COR-L47 (cell line): ENCODE results near the gene BRAT1.
"Not testable (repeated sequence)": the region's sequence is repeated elsewhere in the genome, so short reads cannot be mapped to it uniquely, and the experiment has no call there.

Experiments used
- DNase-seq: peaks from one replicate; lab custom pipeline; 2025; lab: John Stamatoyannopoulos, UW

The BRAT1 gene

DNA sequence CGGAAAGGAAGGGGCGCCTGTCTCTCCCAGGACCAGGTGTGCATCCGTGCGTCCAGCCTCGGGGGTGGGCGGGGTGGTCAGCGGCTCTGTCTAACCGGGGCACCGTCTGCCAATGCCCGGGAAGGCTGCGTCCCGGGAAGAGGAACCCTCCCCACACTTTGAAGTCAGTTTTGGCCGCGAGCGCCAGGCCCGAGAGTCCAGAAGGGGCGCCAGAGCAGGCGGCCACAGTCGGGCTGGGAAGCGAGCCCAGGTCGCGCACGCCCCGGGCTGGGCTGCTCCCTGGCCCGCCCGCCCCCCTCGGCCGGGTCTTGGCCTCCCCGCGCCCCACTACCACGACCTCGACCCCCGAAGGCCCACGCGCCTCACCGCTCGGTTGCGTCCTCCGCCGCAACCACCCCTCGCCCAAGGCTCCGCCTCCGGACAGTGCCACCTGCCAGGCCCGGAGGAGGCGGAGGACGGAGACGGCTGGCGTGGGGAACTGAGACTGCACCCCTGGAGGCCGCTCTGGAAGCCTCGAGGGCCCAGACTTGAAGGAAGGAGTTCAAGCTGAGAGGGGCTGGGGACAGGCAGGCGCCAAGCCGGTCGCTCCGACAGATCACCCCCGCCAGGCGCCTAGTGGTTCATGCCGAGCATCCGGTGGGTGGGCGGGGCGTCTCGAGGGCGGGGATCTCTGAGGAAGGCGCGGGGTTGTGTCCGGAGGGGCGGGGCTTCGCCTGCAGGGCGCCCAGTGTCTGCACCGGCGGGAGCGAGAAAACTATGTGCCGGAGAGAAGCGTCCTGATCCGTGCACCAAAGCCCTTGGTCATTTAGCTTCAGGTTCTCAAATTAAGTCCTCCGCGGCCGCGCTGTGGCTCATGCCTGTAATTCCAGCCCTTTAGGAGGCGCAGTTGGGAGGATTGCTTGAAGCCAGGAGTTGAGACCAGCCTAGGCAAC lies at the start of gene BRAT1:
BRAT1 (minus strand) TSS at position 404 of the 932 bp plus-strand sequence. CDS start 1,093 bp downstream, outside the sequence.
- peak; percentile 91 for DNase-seq

DNA sequence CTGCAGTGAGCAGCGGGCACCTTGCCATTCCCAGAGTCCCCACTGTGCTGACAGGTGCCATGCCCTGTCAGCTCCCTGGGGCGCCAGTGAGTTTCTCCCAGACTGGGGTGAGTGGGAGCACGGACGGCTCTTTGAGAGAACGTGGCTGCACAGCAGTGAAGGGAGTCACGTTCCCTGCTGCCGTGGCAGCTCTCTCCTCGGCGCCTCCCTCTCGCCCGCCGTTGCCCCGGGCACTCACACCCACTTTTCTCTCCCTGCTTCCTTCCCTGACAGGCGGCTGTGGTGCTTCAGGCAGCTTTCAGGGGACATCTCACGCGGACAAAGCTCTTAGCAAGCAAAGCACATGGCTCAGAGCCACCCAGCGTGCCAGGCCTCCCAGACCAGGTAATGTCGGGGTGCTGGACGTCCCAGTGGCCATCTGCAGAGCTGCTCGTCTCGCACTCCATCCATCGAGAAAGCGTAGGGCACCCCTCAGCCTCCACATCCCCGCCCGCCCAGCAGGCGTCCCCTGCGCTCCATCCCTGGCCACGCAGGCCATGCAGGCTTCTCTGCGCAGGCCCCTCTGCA lies 49.4 kb upstream of the BRAT1 start:
- DNase-seq, result peak; percentile 92

DNA sequence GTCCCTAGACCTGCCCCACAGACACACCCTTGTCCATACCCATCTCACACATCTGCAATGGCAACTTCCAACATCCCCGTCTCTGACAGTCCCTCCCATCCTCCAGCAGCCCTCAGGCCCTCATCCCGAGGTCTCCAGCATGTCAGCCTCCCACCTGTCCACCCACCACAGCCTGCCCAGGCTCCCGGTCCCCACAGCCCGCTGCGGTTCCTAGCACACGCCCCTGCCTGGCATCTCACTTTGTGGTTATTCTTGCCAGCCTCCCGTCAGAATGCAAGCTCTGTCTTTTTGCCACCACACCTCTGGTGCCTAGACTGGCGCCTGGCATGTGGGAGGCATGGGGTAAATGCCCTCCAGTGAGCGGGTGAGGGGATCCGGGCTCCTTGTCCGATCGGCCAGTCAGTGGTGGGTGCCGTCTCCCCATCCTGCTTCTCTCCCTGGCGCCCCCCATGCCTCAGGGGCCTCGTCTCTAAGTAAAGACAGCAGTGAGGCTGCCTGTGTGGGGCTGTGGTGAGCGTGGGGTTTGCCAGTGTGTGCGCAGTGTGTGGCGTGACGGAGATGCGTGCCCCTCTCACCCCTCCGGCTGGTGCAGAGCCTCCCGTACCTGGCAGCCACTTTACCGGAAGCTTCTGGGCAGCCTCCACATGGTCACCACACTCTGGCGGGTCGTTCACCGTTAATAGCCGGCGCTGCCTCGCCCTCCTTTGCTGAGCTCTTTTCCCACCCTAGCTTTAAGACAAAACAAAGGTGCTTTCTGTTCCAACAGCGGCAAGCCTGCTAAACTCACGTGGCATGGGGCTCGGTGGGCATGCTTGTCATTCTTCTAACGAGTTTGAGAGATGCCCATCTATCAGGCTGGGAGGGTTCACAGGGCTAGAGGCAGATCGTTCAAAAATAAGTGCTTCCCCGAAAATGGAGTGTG lies 48.0 kb upstream of the BRAT1 start:
- DNase-seq, result no peak

DNA sequence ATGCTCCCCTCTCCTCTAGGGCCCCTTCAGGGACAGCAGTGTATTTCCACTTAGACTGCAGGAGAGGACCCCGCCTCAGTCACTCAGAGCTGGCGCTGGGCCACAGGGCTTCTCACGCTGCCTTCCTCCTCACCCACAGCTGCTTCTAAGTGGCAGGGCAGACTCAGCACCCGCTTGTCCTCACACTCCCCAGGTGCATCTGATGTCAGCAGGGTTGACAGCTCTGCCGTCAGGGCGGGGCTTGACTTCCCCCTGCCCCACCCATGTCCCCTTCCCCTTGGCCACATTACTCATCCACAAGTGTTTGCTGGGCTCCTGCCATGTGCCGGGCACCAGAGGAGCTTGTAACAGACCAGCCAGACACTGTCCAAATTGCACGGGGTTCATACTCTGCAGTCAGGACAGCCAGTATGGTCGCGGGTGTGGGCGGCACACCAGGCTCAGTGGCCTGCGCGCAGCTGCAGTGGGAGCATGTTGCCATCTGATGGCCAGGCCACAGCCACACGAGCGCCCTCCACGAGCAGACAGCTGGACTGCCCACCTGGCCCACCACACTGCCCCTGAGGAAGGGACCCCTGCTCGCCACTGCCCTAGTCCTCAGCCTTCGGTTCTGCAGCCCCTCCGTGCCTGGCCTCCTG lies 47.2 kb upstream of the BRAT1 start:
- peak; percentile 42 for DNase-seq

DNA sequence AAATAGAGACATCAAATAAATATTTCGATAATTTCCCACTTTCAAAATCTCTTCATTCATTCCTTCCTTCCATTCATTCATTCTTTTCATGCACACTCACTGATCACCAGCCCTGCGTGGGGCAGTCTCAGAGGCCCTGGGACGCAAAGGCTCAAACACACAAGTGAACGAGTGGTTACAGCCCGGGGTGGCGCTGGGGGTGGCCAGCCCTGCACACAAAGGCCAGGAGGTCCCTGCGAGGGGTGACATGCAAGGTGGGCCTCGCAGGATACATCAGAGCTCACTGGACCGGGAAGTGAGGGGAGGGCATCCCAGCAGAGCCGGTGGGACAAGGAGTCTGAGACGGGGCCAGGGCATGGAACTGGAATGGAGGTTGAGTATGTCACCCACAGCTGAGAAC lies 46.6 kb upstream of the BRAT1 start:
- DNase-seq, result no peak

DNA sequence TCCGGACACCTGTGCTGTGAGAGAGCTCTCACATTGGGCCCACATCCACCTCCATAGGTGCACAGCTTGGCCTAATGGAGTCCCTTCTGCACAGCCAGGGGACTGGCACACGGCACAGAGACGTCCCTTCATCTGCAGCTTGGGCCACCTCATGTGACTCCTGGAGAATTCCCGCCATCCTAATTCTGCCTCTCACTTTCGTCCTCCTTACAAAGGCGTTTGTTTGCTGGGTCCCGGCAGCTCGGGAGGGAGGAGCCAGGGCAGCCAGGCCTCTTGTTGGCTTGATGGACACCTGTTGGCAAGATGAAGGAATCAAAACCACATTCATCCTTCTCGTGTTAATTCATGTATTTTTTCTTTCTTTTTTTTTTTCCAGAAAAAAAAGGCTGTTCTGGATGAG lies 45.7 kb upstream of the BRAT1 start:
- DNase-seq, result no peak

DNA sequence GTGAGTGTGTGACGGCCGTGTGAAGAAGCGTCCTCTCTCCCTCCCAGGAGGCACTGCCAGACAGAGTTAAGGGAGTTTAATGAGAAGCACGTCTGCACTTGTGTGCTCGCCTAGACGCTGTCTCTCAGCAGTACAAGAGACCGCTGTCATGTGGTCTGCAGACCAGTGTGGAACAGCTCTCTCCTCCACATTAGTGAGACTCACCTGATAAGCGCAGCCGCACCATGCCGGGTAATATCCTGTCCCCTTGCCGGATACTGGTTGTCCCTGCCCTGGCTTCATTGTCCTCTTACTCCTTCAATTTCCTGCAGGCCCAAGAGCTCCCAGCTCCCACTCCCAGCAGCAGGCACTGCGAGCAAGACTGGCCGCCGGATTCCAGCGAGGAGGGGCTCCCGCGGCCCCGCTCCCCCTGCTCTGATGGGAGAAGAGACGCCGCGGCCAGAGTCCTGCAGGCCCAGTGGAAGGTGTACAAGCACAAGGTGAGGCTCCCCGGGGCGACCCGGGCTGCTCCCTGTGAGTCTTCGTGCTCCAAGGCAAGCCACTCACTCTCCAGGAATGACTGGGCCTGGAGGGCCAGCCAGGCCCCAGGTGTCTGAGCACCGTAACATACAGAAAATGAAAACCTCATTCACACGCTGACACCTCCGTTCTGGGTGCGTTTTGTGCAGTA lies 43.0 kb upstream of the BRAT1 start:
- DNase-seq, result no peak

DNA sequence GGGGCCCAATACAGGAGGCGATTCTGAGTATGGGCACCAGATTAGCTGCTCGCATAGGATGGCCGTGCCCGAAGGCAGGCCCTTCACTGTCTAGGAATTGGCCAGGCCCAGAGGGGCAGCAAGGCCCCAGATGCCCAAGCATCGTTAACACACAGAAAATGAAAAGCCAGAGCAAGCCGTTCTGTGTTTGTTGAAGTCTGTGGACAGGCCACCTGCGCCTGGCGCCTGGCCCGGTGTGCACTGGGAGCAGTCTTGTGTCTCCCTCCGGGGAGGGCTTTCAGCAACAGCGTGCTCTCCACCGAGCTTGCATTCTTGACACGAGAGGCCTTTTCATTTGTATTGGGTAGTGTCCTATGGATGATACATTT lies 41.9 kb upstream of the BRAT1 start:
- DNase-seq, result no peak

DNA sequence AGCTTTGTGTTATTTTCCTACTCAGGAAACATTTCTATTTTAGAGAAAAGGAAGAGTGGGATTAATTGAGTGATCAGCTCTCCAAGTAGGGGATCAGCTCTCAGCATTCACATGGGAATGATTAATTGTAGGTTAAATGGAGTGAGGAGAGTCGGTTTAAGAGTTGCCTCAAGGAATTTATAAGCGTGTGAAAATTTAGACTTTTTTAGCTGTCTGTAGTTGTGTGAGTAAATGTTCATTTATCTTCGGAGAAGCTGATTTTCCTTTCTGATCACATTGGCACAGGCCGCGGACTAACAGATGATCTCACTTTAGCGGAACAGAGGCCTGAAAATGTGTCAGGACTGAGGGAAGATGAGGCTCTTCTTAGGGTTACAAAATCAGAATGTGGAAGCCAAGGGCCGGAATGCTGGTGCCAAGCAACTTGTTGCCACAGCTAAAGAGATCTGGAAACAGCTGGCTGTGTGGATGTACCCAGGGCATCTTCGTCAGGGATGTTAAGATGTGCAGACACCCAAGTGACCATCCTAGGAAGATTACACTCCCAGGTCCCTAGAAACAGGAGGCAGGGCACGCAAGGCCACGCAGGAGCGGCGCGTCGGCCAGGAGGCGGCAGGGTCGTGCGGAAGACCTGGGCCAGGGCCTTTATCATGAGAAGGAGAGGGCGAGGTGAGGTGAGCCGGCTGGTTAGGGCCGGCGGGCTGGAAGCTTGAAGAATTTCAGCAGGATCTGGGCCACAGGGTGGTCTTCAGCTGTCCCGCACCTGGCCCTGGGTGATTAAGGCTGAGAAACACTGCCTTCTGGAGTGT lies 41.3 kb upstream of the BRAT1 start:
- no peak for DNase-seq

DNA sequence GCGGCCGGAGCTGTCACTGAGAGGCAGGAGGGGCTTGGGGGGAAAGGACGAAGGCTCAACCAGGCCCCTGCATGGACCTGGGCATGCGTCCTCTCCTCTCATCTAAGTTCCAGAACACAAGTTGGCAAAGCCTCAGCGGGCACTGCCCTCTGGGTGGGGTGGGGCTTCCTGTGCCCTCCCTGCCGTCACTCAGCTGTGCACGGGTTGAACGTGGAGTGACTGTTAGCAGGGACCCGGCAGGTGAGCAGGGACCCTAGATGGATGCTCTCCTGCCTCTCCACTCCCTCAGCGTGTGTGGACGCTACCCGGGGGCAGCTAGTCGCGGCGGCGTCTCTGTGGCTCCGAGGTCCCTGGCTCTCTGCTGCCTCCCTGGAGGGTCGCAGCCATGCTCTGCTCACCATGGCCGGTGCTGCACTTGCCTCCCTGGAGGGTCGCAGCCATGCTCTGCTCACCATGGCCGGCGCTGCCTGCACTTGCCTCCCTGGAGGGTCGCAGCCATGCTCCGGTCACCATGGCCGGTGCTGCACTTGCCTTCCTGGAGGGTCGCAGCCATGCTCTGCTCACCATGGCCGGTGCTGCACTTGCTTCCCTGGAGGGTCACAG lies 40.0 kb upstream of the BRAT1 start:
- DNase-seq, result no peak

DNA sequence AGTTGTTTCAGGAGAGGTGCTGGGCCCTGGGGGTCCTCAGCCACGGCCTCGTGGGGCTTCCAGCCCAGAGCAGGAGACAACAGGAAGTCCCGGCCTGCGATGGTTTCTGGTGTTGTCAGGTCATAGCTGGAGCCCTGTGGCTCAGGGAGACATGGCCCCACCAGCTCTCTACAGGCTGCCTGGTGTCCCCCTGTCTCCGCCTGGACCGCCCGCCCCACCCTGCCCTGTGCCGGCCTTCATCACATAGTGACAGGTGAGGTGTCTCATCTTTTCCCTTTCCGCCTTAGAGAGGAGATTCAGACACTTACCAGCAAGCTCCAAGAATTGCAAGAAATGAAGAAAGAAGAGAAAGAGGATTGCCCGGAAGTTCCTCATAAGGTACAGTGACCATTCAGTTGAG lies 39.3 kb upstream of the BRAT1 start:
- DNase-seq, result no peak

DNA sequence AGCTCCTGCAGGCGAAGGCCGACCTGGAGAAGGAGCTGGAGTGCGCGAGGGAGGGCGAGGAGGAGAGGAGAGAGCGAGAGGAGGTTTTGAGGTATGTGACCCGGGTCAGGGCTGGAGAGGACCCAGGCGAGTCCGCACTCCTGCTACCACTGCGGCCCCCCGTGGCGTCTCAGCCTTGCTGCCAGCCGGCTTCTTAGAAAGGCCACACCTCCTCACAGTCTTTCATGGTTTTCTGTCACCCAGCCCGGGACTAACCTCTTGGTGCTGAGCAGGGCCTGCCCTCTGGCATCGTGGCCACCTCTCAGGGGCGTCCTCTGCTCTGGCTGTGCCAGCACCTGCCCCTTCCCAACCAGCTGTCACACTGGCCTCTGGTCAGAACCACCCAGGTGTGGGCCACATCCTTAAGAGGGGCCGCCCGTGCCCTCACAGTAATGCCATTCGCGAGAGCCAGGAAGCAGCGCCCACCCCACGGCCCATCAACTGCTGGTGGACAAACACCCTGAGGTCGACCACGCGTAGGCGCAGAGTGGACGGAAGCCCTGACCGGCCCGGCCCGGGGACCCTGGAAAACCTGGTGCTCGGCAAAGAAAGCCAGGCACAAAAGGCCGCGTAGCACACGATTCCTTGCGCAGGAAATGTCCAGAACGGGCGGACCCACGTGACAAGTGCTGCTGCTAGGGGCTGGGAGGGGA lies 37.9 kb upstream of the BRAT1 start:
- DNase-seq, result no peak

DNA sequence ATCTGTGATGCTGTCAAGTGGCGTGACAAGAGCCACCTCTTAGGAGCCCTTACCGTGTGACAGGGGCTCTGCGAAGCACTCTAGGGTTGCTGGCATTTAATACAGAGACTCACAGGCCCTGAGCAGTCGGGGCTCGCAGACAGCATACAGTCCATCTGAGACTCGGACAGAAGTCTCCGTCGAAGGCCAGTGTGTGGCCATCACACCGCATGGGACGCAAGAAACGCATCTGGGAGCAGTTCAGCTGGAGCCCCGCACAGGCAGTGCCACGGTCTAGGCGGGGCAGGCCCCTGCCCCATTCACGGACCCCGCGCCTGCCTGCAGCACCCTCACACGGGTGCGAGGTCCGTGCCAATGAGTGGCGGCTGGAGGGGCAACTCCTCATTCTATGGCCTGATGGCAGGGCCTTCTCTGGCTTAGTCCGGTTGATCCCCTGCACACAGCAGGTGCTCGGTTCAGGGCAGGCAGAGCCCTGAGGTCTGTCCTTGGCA lies 37.1 kb upstream of the BRAT1 start:
- no peak for DNase-seq

DNA sequence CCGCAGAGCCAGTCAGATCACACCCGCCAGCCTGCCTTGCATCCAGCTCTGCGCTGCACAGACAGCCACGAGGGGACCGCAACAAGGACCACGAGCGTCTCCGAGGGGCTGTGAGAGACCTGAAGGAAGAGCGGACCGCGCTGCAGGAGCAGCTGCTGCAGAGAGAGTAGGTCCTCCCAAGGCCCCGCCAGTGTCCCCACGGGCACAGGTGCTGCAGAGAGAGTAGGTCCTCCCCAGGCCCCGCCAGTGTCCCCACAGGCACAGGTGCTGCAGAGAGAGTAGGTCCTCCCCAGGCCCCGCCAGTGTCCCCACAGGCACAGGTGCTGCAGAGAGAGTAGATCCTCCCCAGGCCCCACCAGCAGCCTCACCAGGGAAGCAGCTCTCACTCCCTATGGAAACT lies 34.6 kb upstream of the BRAT1 start:
- not testable (repeated sequence) for DNase-seq

DNA sequence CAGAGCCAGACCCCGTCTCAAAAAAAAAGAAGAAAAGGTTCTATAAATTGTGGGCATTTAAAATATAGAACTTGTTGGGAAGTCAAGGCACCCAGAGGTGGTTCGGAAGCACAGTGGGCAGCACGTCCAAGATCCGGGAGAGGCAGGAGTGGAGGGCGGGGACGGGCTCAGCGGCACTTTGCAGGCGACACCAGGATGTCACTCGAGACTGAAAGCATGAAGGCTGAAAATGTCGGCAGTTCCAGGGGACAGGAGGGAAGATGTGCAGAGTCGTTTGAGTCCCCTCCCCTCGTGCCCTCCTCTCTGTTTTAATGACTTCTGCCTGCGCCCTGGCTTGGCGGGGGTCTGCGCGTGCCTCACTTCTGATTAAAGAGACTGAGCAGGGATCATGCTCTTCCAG lies 34.0 kb upstream of the BRAT1 start:
- DNase-seq, result no peak

DNA sequence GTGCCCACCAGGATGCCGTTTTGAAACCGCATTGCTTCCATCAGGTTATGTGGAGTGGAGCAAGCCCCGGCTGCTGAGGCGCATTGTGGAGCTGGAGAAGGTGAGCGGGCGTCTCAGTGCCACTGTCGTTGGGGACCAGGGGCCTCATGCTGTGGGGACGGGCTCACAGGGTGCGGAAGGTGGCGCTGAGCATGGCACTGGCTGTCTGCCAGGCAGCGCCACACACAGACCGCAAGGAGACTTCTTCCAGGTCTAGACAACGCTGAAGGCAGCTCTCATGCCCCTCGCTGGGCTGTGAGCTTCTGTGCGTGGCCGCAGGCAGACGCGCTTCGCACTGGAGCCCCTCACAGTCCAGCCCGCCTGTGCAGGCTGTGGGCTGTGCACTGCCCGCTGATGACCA lies 32.5 kb upstream of the BRAT1 start:
- DNase-seq, result no peak

DNA sequence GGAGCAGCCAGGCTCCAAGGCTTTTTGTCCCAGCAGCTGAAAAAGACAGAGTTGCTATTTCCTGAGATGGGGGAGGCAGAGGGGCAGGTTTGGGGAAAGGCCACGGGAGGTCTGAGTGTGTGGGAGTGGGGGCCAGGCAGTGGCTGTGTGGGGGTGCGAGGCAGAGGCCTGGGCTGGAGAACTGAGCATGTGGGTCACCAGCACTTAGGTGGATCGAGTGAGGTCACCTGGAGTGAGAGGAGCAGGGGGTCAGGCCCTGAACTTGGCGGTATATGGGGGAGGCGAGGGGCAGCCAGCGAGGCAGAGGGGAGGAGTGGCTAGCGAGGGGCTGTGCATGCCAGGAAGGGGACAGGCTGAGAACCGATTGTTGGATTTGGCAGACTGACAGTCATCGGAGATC lies 31.8 kb upstream of the BRAT1 start:
- DNase-seq, result no peak

DNA sequence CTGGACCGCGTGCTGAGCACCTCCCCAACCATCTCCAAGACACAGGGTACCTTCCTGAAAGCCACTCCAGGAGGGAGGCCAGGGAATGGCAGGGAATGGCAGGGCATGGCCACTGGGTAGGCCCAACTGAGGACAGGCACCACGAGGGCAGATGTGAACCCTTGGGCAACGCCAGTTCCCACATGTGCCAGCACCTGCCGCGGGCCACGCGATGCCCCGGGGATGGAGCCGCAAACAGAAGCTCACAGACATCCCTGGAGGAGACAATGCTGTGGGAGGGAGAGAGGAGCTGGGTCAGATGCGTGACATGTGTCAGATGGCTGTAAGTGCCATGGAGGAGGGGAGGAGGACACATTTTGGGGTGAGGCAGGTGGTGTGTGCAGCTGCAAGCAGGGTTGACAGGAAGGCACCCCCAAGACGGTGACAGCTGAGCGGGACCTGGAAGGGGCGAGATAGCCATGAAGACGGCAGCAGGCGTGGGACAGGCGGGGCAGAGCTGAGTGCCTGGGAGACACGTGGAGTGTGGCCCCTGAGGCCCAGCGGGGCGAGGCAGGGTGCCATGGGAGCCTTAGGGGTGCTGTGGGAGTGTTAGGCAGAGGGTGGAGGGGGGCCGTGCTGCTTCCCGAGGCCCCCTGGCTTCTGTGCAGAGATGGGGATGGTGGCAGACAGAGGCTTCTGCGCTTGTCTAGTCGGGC lies 31.1 kb upstream of the BRAT1 start:
- no peak for DNase-seq

DNA sequence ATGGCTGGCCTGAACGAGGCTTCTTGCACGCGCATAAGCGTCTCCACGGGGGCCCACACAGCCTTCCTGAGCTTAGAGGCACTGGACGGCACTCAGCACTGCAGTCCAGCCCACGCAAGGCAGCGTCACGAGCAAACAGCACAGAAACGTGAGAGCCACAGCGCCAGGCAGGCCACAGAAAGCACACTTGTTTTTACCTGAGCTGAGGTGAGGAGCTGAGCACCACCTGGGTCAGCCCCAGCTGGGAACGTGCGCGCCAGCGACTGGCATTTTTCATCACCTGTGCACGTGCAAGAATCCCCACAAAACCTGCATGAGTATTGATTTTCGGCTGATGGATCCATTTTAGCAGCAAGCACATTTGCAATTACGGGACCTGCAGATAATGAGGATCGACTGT lies 30.1 kb upstream of the BRAT1 start:
- no peak for DNase-seq
